ENCODE data around the gene TCEAL3.
A peak's percentile ranks its signal among the peaks of the same experiment; 100 is the strongest.

The TCEAL3 gene

DNA sequence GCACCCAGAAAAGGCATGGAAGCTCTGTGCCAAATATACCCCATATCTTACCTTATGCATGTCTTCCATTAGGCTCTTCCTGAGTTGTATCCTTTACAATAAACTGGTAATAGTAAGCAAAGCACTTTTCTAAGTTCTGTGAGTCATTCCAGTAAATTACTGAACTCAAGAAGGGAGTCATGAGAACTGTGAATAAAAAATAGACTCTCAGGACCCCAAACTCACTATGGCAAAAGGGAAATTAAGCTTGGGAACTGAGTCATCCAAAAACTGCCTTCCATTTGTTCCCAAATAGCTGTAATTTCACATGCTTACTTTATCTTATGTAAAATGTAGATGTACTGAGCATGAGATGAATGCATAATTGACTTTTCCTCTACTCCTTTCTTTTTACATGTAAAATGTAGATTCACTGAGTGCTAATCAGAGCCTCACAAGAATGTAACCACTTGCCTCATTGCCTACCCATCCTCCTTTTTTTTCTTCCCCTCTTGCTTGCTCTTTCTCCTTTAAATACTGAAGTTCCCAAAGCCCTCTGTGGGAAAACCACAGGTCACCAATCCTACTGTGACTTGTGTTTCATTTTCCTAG, 8.1 kb downstream of the TCEAL3 start:
- H3K27me3 ChIP-seq (ENCODE audit: control insufficient read depth in 5 of 5, insufficient read depth in 4 of 5, low read length in 5 of 5): no peaks in the 10 kb centered on the region
- no peaks in the 10 kb centered on the region for H3K36me3 ChIP-seq (ENCODE audit: control insufficient read depth in 5 of 5, insufficient read depth in 5 of 5, low read length in 5 of 5)
- H3K9ac ChIP-seq (ENCODE audit: low read length in 5 of 5): no peak overlapping the region
- no peak overlapping the region for H3K27ac ChIP-seq (ENCODE audit: low read depth, low read length)
- no peak overlapping the region for H3K4me3 ChIP-seq (ENCODE audit: low read depth in 1 of 5, low read length in 5 of 5)
- H3K4me1 ChIP-seq (ENCODE audit: control insufficient read depth in 5 of 5, insufficient read depth in 5 of 5, low read length in 5 of 5): no peaks in the 10 kb centered on the region
- peaks cover 0 to 2% (median 0%) of the 10 kb centered on the region in 5 donors for H3K9me3 ChIP-seq (ENCODE audit: control insufficient read depth in 5 of 5, low read length in 5 of 5)

GRCh38 chrX:103616676-103617186, 9.0 kb downstream of the TCEAL3 start:
- Histone ChIP-seq H3K27ac (ENCODE audit: low read depth, low read length) (no peak overlapping the region), H3K27me3 (ENCODE audit: control insufficient read depth in 5 of 5, insufficient read depth in 4 of 5, low read length in 5 of 5) (no peaks in the 10 kb centered on the region), H3K36me3 (ENCODE audit: control insufficient read depth in 5 of 5, insufficient read depth in 5 of 5, low read length in 5 of 5) (no peaks in the 10 kb centered on the region), H3K9ac (ENCODE audit: low read length in 5 of 5) (no peak overlapping the region), H3K4me1 (ENCODE audit: control insufficient read depth in 5 of 5, insufficient read depth in 5 of 5, low read length in 5 of 5) (no peaks in the 10 kb centered on the region), H3K9me3 (ENCODE audit: control insufficient read depth in 5 of 5, low read length in 5 of 5) (peaks cover 0 to 2% (median 0%) of the 10 kb centered on the region in 5 donors), H3K4me3 (ENCODE audit: low read depth in 1 of 5, low read length in 5 of 5) (no peak overlapping the region)

DNA sequence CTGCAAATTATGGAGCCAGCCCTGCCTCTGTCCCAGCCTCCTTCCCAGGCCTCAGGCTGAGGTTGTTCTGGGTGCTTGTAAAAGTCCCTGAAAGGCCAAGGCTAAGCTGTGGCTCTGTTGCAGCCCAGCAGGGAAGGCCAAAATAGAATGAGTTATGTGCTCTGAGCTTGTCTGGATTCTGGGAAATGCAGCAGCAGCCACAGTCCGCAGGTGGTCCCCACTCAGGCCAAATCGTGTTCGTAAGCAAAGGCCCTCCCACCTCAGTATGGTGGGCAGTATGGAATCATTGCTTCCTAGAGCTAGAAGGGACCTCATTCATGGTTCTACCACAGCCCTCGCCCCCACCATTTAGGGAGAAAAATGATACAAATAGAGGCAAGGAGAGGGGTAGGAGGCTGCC, 16.3 kb downstream of the TCEAL3 start:
- Histone ChIP-seq H3K9me3 (ENCODE audit: control insufficient read depth in 5 of 5, low read length in 5 of 5) (peaks cover 0 to 2% (median 0%) of the 10 kb centered on the region in 5 donors), H3K4me1 (ENCODE audit: control insufficient read depth in 5 of 5, insufficient read depth in 5 of 5, low read length in 5 of 5) (peaks cover 0 to 5% (median 0%) of the 10 kb centered on the region in 5 donors), H3K27me3 (ENCODE audit: control insufficient read depth in 5 of 5, insufficient read depth in 4 of 5, low read length in 5 of 5) (peaks cover 0 to 5% (median 3%) of the 10 kb centered on the region in 5 donors), H3K27ac (ENCODE audit: low read depth, low read length) (no peak overlapping the region), H3K4me3 (ENCODE audit: low read depth in 1 of 5, low read length in 5 of 5) (no peak overlapping the region), H3K36me3 (ENCODE audit: control insufficient read depth in 5 of 5, insufficient read depth in 5 of 5, low read length in 5 of 5) (no peaks in the 10 kb centered on the region), H3K9ac (ENCODE audit: low read length in 5 of 5) (no peak overlapping the region)

DNA sequence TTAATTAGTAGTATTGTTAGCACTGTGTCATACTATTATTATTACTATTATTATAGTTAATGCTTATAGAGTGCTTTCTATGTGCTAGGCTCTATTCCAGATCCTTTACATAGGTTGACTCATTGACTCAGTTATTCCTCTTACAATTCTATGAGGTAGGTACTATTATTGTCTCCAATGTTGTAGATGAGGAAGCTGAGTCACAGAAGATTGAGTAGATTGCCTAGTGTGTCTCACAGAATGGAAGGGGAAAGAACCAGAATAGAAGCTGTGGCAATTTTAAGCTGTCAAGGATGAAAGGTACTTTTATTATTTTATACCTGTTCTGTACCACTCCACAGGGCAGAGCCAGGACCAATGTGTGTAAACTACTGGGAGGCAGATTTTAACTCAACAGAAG, 19.1 kb downstream of the TCEAL3 start:
- Histone ChIP-seq H3K4me1 (ENCODE audit: control insufficient read depth in 5 of 5, insufficient read depth in 5 of 5, low read length in 5 of 5) (peaks cover 0 to 10% (median 4%) of the 10 kb centered on the region in 5 donors), H3K4me3 (ENCODE audit: low read depth in 1 of 5, low read length in 5 of 5) (no peak overlapping the region), H3K27me3 (ENCODE audit: control insufficient read depth in 5 of 5, insufficient read depth in 4 of 5, low read length in 5 of 5) (peaks cover 0 to 7% (median 3%) of the 10 kb centered on the region in 5 donors), H3K27ac (ENCODE audit: low read depth, low read length) (no peak overlapping the region), H3K9ac (ENCODE audit: low read length in 5 of 5) (no peak overlapping the region), H3K36me3 (ENCODE audit: control insufficient read depth in 5 of 5, insufficient read depth in 5 of 5, low read length in 5 of 5) (no peaks in the 10 kb centered on the region), H3K9me3 (ENCODE audit: control insufficient read depth in 5 of 5, low read length in 5 of 5) (no peaks in the 10 kb centered on the region)

GRCh38 chrX:103628386-103629317, 20.9 kb downstream of the TCEAL3 start, which contains the start of gene TCEAL1:
TSS of gene TCEAL1 (plus strand) at chrX:103628975. CDS start at chrX:103629917, 942 bp downstream.
- peaks cover 0 to 10% (median 4%) of the 10 kb centered on the region in 5 donors for H3K4me1 ChIP-seq (ENCODE audit: control insufficient read depth in 5 of 5, insufficient read depth in 5 of 5, low read length in 5 of 5)
- peak within 1 kb of the TSS; percentile 65 to 88 (median 76) for H3K9ac ChIP-seq (ENCODE audit: low read length in 5 of 5)
- H3K27me3 ChIP-seq (ENCODE audit: control insufficient read depth in 5 of 5, insufficient read depth in 4 of 5, low read length in 5 of 5): peaks cover 0 to 7% (median 3%) of the 10 kb centered on the region in 5 donors
- peak within 1 kb of the TSS; percentile 90 for H3K27ac ChIP-seq (ENCODE audit: low read depth, low read length)
- no peaks in the 10 kb centered on the region for H3K36me3 ChIP-seq (ENCODE audit: control insufficient read depth in 5 of 5, insufficient read depth in 5 of 5, low read length in 5 of 5)
- H3K9me3 ChIP-seq (ENCODE audit: control insufficient read depth in 5 of 5, low read length in 5 of 5): no peaks in the 10 kb centered on the region
- peak within 1 kb of the TSS; percentile 35 to 87 (median 71) for H3K4me3 ChIP-seq (ENCODE audit: low read depth in 1 of 5, low read length in 5 of 5)

- Histone ChIP-seq H3K9ac (ENCODE audit: low read length in 5 of 5) (peak overlapping the region; percentile 65 to 88 (median 76)), H3K27ac (ENCODE audit: low read depth, low read length) (peak overlapping the region; percentile 90), H3K4me3 (ENCODE audit: low read depth in 1 of 5, low read length in 5 of 5) (peak overlapping the region; percentile 35 to 87 (median 71)), H3K27me3 (ENCODE audit: control insufficient read depth in 5 of 5, insufficient read depth in 4 of 5, low read length in 5 of 5) (peaks cover 0 to 7% (median 3%) of the 10 kb centered on the region in 5 donors), H3K4me1 (ENCODE audit: control insufficient read depth in 5 of 5, insufficient read depth in 5 of 5, low read length in 5 of 5) (peaks cover 0 to 10% (median 4%) of the 10 kb centered on the region in 5 donors), H3K36me3 (ENCODE audit: control insufficient read depth in 5 of 5, insufficient read depth in 5 of 5, low read length in 5 of 5) (no peaks in the 10 kb centered on the region), H3K9me3 (ENCODE audit: control insufficient read depth in 5 of 5, low read length in 5 of 5) (no peaks in the 10 kb centered on the region)
Observed at GRCh38 chrX:103629318-103630170, 21.8 kb downstream of the TCEAL3 start.

GRCh38 chrX:103630171-103630511, 22.4 kb downstream of the TCEAL3 start:
- H3K27ac ChIP-seq (ENCODE audit: low read depth, low read length): peak overlapping the region; percentile 90
- peak overlapping the region; percentile 26 to 88 (median 76) for H3K9ac ChIP-seq (ENCODE audit: low read length in 5 of 5)
- no peaks in the 10 kb centered on the region for H3K9me3 ChIP-seq (ENCODE audit: control insufficient read depth in 5 of 5, low read length in 5 of 5)
- peaks cover 0 to 10% (median 4%) of the 10 kb centered on the region in 5 donors for H3K4me1 ChIP-seq (ENCODE audit: control insufficient read depth in 5 of 5, insufficient read depth in 5 of 5, low read length in 5 of 5)
- H3K4me3 ChIP-seq (ENCODE audit: low read depth in 1 of 5, low read length in 5 of 5): peak overlapping the region; percentile 35 to 79 (median 71)
- no peaks in the 10 kb centered on the region for H3K36me3 ChIP-seq (ENCODE audit: control insufficient read depth in 5 of 5, insufficient read depth in 5 of 5, low read length in 5 of 5)
- peaks cover 0 to 7% (median 3%) of the 10 kb centered on the region in 5 donors for H3K27me3 ChIP-seq (ENCODE audit: control insufficient read depth in 5 of 5, insufficient read depth in 4 of 5, low read length in 5 of 5)

DNA sequence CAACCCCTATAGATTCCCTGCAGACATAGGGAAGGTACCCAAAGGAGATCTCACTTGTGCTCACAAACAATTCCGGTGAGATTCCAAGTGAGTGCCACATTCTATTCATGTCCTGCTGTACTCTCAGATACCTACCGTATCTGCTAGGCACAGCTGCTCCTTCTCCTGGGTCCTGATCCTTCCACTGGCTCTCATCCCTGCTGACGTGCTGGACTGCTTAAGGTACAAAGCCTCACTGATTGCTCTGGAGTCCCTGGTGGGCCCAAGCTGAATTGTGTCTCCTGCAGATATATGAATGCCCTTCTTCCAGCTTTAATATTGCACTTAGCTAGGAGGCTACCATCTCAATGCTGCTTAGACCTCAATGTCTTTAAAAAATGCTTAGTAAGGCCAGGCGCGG, 23.4 kb downstream of the TCEAL3 start:
- H3K4me3 ChIP-seq (ENCODE audit: low read depth in 1 of 5, low read length in 5 of 5): no peak overlapping the region
- no peaks in the 10 kb centered on the region for H3K36me3 ChIP-seq (ENCODE audit: control insufficient read depth in 5 of 5, insufficient read depth in 5 of 5, low read length in 5 of 5)
- peaks cover 0 to 7% (median 3%) of the 10 kb centered on the region in 5 donors for H3K27me3 ChIP-seq (ENCODE audit: control insufficient read depth in 5 of 5, insufficient read depth in 4 of 5, low read length in 5 of 5)
- no peak overlapping the region for H3K9ac ChIP-seq (ENCODE audit: low read length in 5 of 5)
- H3K27ac ChIP-seq (ENCODE audit: low read depth, low read length): no peak overlapping the region
- no peaks in the 10 kb centered on the region for H3K9me3 ChIP-seq (ENCODE audit: control insufficient read depth in 5 of 5, low read length in 5 of 5)
- peaks cover 0 to 10% (median 4%) of the 10 kb centered on the region in 5 donors for H3K4me1 ChIP-seq (ENCODE audit: control insufficient read depth in 5 of 5, insufficient read depth in 5 of 5, low read length in 5 of 5)

DNA sequence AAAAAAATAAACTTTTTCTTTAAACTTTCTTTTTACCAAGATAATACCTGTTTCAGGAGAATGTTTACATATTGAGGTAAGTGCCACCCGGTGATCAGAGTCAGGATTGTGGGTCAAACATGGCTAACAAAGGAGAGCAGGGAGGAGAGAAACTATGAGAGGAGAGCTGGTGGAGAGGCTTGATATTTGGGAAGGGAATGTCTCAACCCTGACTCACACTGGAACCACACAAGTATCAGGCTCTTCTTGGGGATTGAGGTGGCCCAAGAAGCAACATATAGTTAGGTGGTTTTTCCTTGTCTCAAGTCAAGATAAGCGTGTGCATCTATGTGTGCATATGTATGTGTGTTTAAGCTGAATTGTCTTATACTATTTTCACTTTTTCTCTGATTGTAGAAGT, 27.7 kb downstream of the TCEAL3 start:
- Histone ChIP-seq H3K27me3 (ENCODE audit: control insufficient read depth in 5 of 5, insufficient read depth in 4 of 5, low read length in 5 of 5) (peaks cover 0 to 13% (median 2%) of the 10 kb centered on the region in 5 donors), H3K4me1 (ENCODE audit: control insufficient read depth in 5 of 5, insufficient read depth in 5 of 5, low read length in 5 of 5) (no peaks in the 10 kb centered on the region), H3K27ac (ENCODE audit: low read depth, low read length) (no peak overlapping the region), H3K9me3 (ENCODE audit: control insufficient read depth in 5 of 5, low read length in 5 of 5) (no peaks in the 10 kb centered on the region), H3K9ac (ENCODE audit: low read length in 5 of 5) (no peak overlapping the region), H3K36me3 (ENCODE audit: control insufficient read depth in 5 of 5, insufficient read depth in 5 of 5, low read length in 5 of 5) (no peaks in the 10 kb centered on the region), H3K4me3 (ENCODE audit: low read depth in 1 of 5, low read length in 5 of 5) (no peak overlapping the region)
